IMR-90 (cell line): ENCODE measurements around the gene PSD. TPM values are rescaled to one million over a fixed set of nuclear protein-coding genes. Genes with fewer than 3 reads are reported as not detected.

ENCODE experiments used
- ATAC-seq: fragments of 200-7000 bp; cut with Tn5 transposase; 2 replicates; pipeline ENCODE4 v1.9.1; 2020; ENCODE audit warnings: low read depth, mild to moderate bottlenecking, moderate library complexity
- BruUV-seq: library from RNA; stranded (reverse); fragments of 400-500 nt; replicated peaks from 2 replicates; lab custom pipeline; 2021; lab: Mats Ljungman, UMichigan
- CTCF ChIA-PET: fragments of 300-600 bp; formaldehyde crosslinking; extraction: SDS; loops from one replicate; lab custom pipeline; 2021; ENCODE audit warnings: antibody characterized with exemption; lab: Yijun Ruan, JAX
- POLR2A ChIA-PET: fragments of 300-600 bp; sonication (Branson Sonifier 250); formaldehyde crosslinking; loops from one replicate; lab custom pipeline; 2022; ENCODE audit warnings: antibody characterized with exemption; ENCODE audit not compliant: unreplicated experiment; lab: Charles Lee
- DNase-seq: peaks from one replicate; pipeline ENCODE4 v3.0.0; 2013
- H2AFZ ChIP-seq: replicated peaks from 2 replicates; pipeline ENCODE3; 2013; ENCODE audit warnings: low read length, mild to moderate bottlenecking; ENCODE audit not compliant: poor library complexity
- H2AK5ac ChIP-seq: 2 replicates; pipeline ENCODE4 v1.6.1; 2013; ENCODE audit warnings: low read depth, low read length, inconsistent platforms
- H2AK9ac ChIP-seq: replicated peaks from 2 replicates; pipeline ENCODE3; 2013; ENCODE audit warnings: mild to moderate bottlenecking, low read depth, low read length, moderate library complexity; ENCODE audit not compliant: poor library complexity
- H2BK120ac ChIP-seq: 2 replicates; pipeline ENCODE4 v1.6.1; 2013; ENCODE audit warnings: low read depth, low read length, inconsistent platforms
- H2BK15ac ChIP-seq: 3 replicates; pipeline ENCODE4 v1.6.1; 2013; ENCODE audit warnings: low read depth, low read length, inconsistent platforms
- H2BK20ac ChIP-seq: 2 replicates; pipeline ENCODE4 v1.6.1; 2013; ENCODE audit warnings: low read depth, mild to moderate bottlenecking, inconsistent platforms, low read length, moderate library complexity
- H2BK5ac ChIP-seq: 2 replicates; pipeline ENCODE4 v1.6.1; 2013; ENCODE audit warnings: mild to moderate bottlenecking, low read depth, low read length, inconsistent platforms; ENCODE audit not compliant: poor library complexity, severe bottlenecking
- H3K14ac ChIP-seq: replicated peaks from 2 replicates; pipeline ENCODE4 v1.6.1; 2013; ENCODE audit warnings: low read depth, low read length, inconsistent platforms
- H3K18ac ChIP-seq: 2 replicates; pipeline ENCODE4 v1.6.1; 2013; ENCODE audit warnings: low read depth, low read length, control low read depth
- H3K23ac ChIP-seq: 2 replicates; pipeline ENCODE4 v1.6.1; 2013; ENCODE audit warnings: low read depth, low read length, inconsistent platforms
- H3K27ac ChIP-seq: 2 replicates; pipeline ENCODE4 v1.5.1; 2013; ENCODE audit warnings: mild to moderate bottlenecking, control low read depth, low read length; ENCODE audit not compliant: insufficient read depth
- H3K27me3 ChIP-seq: 2 replicates; pipeline ENCODE4 v1.6.1; 2013; ENCODE audit warnings: low read length; ENCODE audit not compliant: control insufficient read depth, insufficient read depth
- H3K36me3 ChIP-seq: 2 replicates; pipeline ENCODE4 v1.6.1; 2013; ENCODE audit warnings: low read length, mixed read lengths; ENCODE audit not compliant: control insufficient read depth, insufficient read depth
- H3K4ac ChIP-seq: 2 replicates; pipeline ENCODE4 v1.6.1; 2013; ENCODE audit warnings: low read depth, low read length, inconsistent platforms
- H3K4me1 ChIP-seq: 2 replicates; pipeline ENCODE4 v1.6.1; 2013; ENCODE audit warnings: low read length, mixed read lengths; ENCODE audit not compliant: control insufficient read depth, insufficient read depth
- H3K4me2 ChIP-seq: 2 replicates; pipeline ENCODE4 v1.6.1; 2013; ENCODE audit warnings: low read depth, mild to moderate bottlenecking, control low read depth, low read length, moderate library complexity
- H3K4me3 ChIP-seq: 2 replicates; pipeline ENCODE4 v1.5.1; 2013; ENCODE audit warnings: low read depth, mild to moderate bottlenecking, control low read depth, low read length, moderate library complexity; ENCODE audit not compliant: insufficient read depth
- H3K56ac ChIP-seq: 2 replicates; pipeline ENCODE4 v1.6.1; 2013; ENCODE audit warnings: low read length, inconsistent platforms; ENCODE audit not compliant: insufficient read depth; ENCODE audit errors: extremely low read depth
- H3K79me1 ChIP-seq, 2 experiments: 2 replicates each; pipeline ENCODE4 v1.6.1; 2013; ENCODE audit warnings: low read length in 2 of 2, inconsistent platforms in 1 of 2, low read depth in 1 of 2
- H3K9ac ChIP-seq: 2 replicates; pipeline ENCODE4 v1.6.1; 2013; ENCODE audit warnings: low read depth, low read length, control low read depth
- H3K9me1 ChIP-seq: 2 replicates; pipeline ENCODE4 v1.6.1; 2013; ENCODE audit warnings: low read length, inconsistent platforms; ENCODE audit not compliant: insufficient read depth
- H3K9me3 ChIP-seq: 2 replicates; pipeline ENCODE4 v1.6.1; 2013; ENCODE audit warnings: low read length; ENCODE audit not compliant: control insufficient read depth, insufficient read depth
- H4K20me1 ChIP-seq: 2 replicates; pipeline ENCODE4 v1.6.1; 2013; ENCODE audit warnings: low read length, inconsistent platforms; ENCODE audit not compliant: insufficient read depth
- H4K5ac ChIP-seq: 2 replicates; pipeline ENCODE4 v1.6.1; 2013; ENCODE audit warnings: mild to moderate bottlenecking, low read depth, low read length, control low read depth
- H4K8ac ChIP-seq, 2 experiments: 2 replicates each; pipeline ENCODE4 v1.6.1; 2013; ENCODE audit warnings: low read depth in 2 of 2, low read length in 2 of 2, control low read depth in 1 of 2, inconsistent platforms in 1 of 2
- H4K91ac ChIP-seq: 2 replicates; pipeline ENCODE4 v1.6.1; 2013; ENCODE audit warnings: low read depth, low read length, inconsistent platforms; ENCODE audit not compliant: insufficient read depth
- CTCF ChIP-seq: conservative IDR thresholded peaks from 2 replicates; pipeline ENCODE4 v1.5.1; 2012; ENCODE audit warnings: mild to moderate bottlenecking, low read depth, low read length, improper control_type of control experiment
- RFX5 ChIP-seq: IDR thresholded peaks from 2 replicates; pipeline ENCODE4 v1.8.0; 2012; ENCODE audit warnings: low read depth, mild to moderate bottlenecking, low read length, moderate library complexity
- WGBS, 2 experiments: methylation state at CpG; one replicate each; pipeline versions ENCODE4 v1.1.5 to v1.1.7; 2013; ENCODE audit warnings: missing lambda C conversion rate in 2 of 2; ENCODE audit not compliant: insufficient read length in 1 of 2; ENCODE audit errors: extremely low coverage in 2 of 2; 5-methylcytosine and 5-hydroxymethylcytosine counted together
- dilution Hi-C: fragments of 300-500 bp; cut with HindIII; formaldehyde crosslinking; loops from one replicate; pipeline ENCODE4 v1.14.3; 2018; ENCODE audit warnings: low sequenced_read_pairs; ENCODE audit not compliant: unreplicated experiment
- in situ Hi-C: fragments of 300-500 bp; cut with MboI; formaldehyde crosslinking; loops from 3 replicates; pipeline ENCODE4 v1.14.3; 2019; ENCODE audit warnings: low sequenced_read_pairs, inconsistent platforms, mixed read lengths
- intact Hi-C: fragments of 100-400 bp; cut with micrococcal nuclease; formaldehyde crosslinking; loops from 2 replicates; pipeline ENCODE4 v1.10.0; 2022
- polyA plus RNA-seq, 3 experiments: library from polyadenylated mRNA; depleted of rRNA; stranded (reverse); fragments of >200 nt; gene quantifications; 2 replicates each; pipeline ENCODE4 v1.2.3, GENCODE V29; 2012; ENCODE audit warnings: low replicate concordance in 1 of 3
- total RNA-seq: library from RNA; depleted of rRNA; stranded (reverse); fragments of >200 nt; gene quantifications from 2 replicates; pipeline ENCODE4 v1.2.3, GENCODE V29; 2012

The PSD gene
- total and polyA plus RNA-seq, 2 of the 4 experiments (the other 2 are of a cell fraction), result 2.0 to 4.4 TPM

GRCh38 chr10:102405108-102405571, 13.4 kb downstream of the PSD start:
- Histone ChIP-seq H2AK9ac (no peak overlapping the region), H3K14ac (no peak overlapping the region), H3K9ac (no peak overlapping the region), H2BK120ac (no peak overlapping the region), H2AFZ (no peak overlapping the region), H3K9me3 (no peaks in the 10 kb centered on the region), H3K27ac (no peak overlapping the region), H3K4me3 (no peak overlapping the region), H3K36me3 (peaks cover 19% of the 10 kb centered on the region), H2BK20ac (no peak overlapping the region), H3K4me2 (no peak overlapping the region), H4K8ac (no peak overlapping the region), H2AK5ac (no peak overlapping the region), H2BK15ac (no peak overlapping the region), H2BK5ac (no peak overlapping the region), H4K5ac (no peak overlapping the region), H4K20me1 (peaks cover 6% of the 10 kb centered on the region), H3K79me1 (peaks cover 8% of the 10 kb centered on the region in 2 experiments; a peak in 3 of 4 replicates), H3K56ac (no peak overlapping the region), H3K4me1 (peaks cover 13% of the 10 kb centered on the region), H3K9me1 (peaks cover 11% of the 10 kb centered on the region; the same call in 1 of the 2 replicates), H3K23ac (no peak overlapping the region), H3K18ac (no peak overlapping the region), H3K27me3 (peaks cover 12% of the 10 kb centered on the region; the same call in 1 of the 2 replicates), H4K91ac (no peak overlapping the region), H3K4ac (no peak overlapping the region)
- intact Hi-C loops, result no loop called here
- ChIA-PET POLR2A (interaction anchor here (1.0 kb wide), 1 partner anchor 9 kb away, joined by 3 read pairs; the partner anchor contains the start of gene NFKB2), CTCF (no interaction called here)
- dilution Hi-C loops, result no loop called here
- ATAC-seq (no peak), DNase-seq (no peak)
- no TSS peak for BruUV-seq
- in situ Hi-C loops, result no loop called here
- no peak for TF ChIP-seq RFX5
- no peak for TF ChIP-seq CTCF
- WGBS, 2 experiments, result 92% methylated on average over 5 of the region's 19 CpGs; no CpG with 5 or more reads in 1 of the 2 experiments
